OCI-LY3 (cell line): ENCODE measurements around the gene HIVEP3.

ENCODE experiments used
- H2AFZ ChIP-seq: fragments of 200-600, 300-600 bp; shearing (Covaris generic); 2 replicates; pipeline ENCODE4 v1.6.0; 2014; ENCODE audit warnings: antibody characterized with exemption, low read depth, low read length
- H3K27ac ChIP-seq: fragments of 200-600, 300-600 bp; sonication (generic); 2 replicates; pipeline ENCODE4 v1.5.1; 2014; ENCODE audit warnings: mild to moderate bottlenecking, low read length, moderate library complexity, mixed read lengths
- H3K27me3 ChIP-seq: fragments of 200-600, 300-600 bp; sonication (generic); 2 replicates; pipeline ENCODE4 v1.6.1; 2014; ENCODE audit warnings: low read depth, low read length, mixed read lengths
- H3K36me3 ChIP-seq: fragments of 200-600, 300-600 bp; sonication (generic); replicated peaks from 2 replicates; pipeline ENCODE3; 2014; ENCODE audit warnings: low read depth, low read length, mixed read lengths
- H3K4me1 ChIP-seq: fragments of 300-600, 200-600 bp; sonication (generic); 2 replicates; pipeline ENCODE4 v1.6.1; 2014; ENCODE audit warnings: low read length, mixed read lengths
- H3K4me2 ChIP-seq: fragments of 200-600, 300-600 bp; sonication (generic); 2 replicates; pipeline ENCODE4 v1.6.1; 2014; ENCODE audit warnings: low read length, mixed read lengths
- H3K4me3 ChIP-seq: fragments of 300-600, 200-600 bp; sonication (generic); 2 replicates; pipeline ENCODE4 v1.5.1; 2014; ENCODE audit warnings: antibody characterized with exemption, mild to moderate bottlenecking, low read length, moderate library complexity
- H3K79me2 ChIP-seq: fragments of 300-600, 200-600 bp; shearing (Covaris generic); 2 replicates; pipeline ENCODE4 v1.6.1; 2014; ENCODE audit warnings: mild to moderate bottlenecking, low read length, mixed read lengths
- H3K9ac ChIP-seq: fragments of 300-600, 200-600 bp; shearing (Covaris generic); 2 replicates; pipeline ENCODE4 v1.6.0; 2014; ENCODE audit warnings: mild to moderate bottlenecking, low read length, moderate library complexity
- H3K9me3 ChIP-seq: fragments of 200-600, 300-600 bp; shearing (Covaris generic); 2 replicates; pipeline ENCODE4 v1.6.1; 2014; ENCODE audit warnings: low read length, mixed read lengths; ENCODE audit not compliant: insufficient read depth
- H4K20me1 ChIP-seq: fragments of 200-600, 300-600 bp; sonication (generic); 2 replicates; pipeline ENCODE4 v1.6.1; 2016; ENCODE audit warnings: low read length, mixed read lengths; ENCODE audit not compliant: insufficient read depth
- EZH2phosphoT487 ChIP-seq: fragments of 200-600 bp; shearing (Covaris generic); IDR thresholded peaks from 2 replicates; pipeline ENCODE4 v1.6.1; 2018; ENCODE audit warnings: antibody characterized with exemption, mixed run types, low read depth
- TF ChIP-seq, protein P1 (sequence below): fragments of 200-600, 300-600 bp; sonication (generic); IDR thresholded peaks from 2 replicates; pipeline ENCODE4 v1.5.1; 2014; ENCODE audit warnings: antibody characterized with exemption, low read length, low read depth

The HIVEP3 gene

DNA sequence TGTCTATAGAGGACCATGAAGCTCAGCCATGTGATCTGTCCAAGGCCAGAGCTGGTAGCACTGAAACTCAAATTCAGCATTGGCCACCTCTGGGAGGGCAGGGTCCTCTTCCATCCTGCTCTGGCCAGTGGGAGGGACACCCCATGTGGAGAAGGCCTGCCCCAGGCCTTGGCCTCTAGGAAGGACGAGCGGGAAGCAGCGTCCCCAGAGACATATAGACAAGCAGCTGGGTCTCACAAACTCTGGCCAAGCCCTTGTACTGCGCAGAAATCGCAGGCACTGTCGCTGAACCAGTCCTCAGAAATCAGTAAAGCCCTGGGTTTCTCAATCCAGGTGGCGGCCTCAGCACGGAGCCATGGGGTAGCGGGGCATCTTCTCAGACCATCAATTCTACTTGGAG, 180.7 kb downstream of the HIVEP3 start:
- TF ChIP-seq, protein P1, sequence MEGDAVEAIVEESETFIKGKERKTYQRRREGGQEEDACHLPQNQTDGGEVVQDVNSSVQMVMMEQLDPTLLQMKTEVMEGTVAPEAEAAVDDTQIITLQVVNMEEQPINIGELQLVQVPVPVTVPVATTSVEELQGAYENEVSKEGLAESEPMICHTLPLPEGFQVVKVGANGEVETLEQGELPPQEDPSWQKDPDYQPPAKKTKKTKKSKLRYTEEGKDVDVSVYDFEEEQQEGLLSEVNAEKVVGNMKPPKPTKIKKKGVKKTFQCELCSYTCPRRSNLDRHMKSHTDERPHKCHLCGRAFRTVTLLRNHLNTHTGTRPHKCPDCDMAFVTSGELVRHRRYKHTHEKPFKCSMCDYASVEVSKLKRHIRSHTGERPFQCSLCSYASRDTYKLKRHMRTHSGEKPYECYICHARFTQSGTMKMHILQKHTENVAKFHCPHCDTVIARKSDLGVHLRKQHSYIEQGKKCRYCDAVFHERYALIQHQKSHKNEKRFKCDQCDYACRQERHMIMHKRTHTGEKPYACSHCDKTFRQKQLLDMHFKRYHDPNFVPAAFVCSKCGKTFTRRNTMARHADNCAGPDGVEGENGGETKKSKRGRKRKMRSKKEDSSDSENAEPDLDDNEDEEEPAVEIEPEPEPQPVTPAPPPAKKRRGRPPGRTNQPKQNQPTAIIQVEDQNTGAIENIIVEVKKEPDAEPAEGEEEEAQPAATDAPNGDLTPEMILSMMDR = no peak
- Histone ChIP-seq H3K27me3 (no peaks in the 10 kb centered on the region), H3K9me3 (no peaks in the 10 kb centered on the region), H3K4me1 (peaks cover 99% of the 10 kb centered on the region), H3K4me3 (no peak overlapping the region), H3K36me3 (peaks cover 5% of the 10 kb centered on the region), H3K79me2 (peaks cover 32% of the 10 kb centered on the region), H3K27ac (peak overlapping the region; percentile 100), H3K9ac (peak overlapping the region; percentile 97), H4K20me1 (no peaks in the 10 kb centered on the region), H3K4me2 (peak overlapping the region; percentile 83), H2AFZ (no peak overlapping the region)

DNA sequence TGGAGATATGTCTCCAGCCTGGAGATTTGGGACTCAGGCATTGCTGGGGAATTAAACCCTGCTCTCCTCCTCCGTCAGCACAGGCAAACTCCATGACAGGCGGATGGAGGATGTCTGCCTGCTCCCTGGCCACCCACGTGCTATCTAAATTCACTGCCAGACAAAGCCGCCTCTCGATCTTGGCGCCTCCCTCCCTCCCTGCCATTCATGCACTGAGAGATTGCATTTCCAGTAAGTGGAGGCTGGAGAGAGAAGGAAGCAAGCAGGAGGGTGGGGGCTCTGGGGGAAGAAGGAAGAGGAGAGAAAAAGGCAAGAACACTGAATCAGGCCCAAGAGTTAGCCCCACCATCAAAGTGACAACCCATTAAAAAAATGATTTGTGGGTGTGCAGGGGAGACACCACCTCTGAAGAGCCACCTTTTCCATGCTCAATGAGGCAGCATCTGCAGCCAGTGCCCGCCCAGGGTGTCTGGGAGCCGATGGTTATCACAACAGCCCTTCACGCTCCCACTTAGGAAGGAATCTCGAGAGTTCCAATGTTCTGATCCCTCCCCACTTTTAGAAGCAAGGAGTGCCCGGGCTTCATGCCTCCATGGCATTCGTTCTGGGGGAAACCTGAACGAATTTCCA, 183.0 kb downstream of the HIVEP3 start:
- H3K4me1 ChIP-seq = peaks cover 95% of the 10 kb centered on the region

GRCh38 chr1:41735139-41735538, 183.6 kb downstream of the HIVEP3 start:
- Histone ChIP-seq H3K4me1 (peaks cover 95% of the 10 kb centered on the region), H3K27ac (peak overlapping the region; percentile 14; the same call in 1 of the 2 replicates)

More for the DNA sequence above, 183.0 kb downstream of the HIVEP3 start:
- no peak overlapping the region for H3K27ac ChIP-seq
- no peak for TF ChIP-seq EZH2phosphoT487
- TF ChIP-seq, protein P1 = no peak
- H3K36me3 ChIP-seq = peaks cover 13% of the 10 kb centered on the region
- no peak overlapping the region for H3K4me3 ChIP-seq
- no peaks in the 10 kb centered on the region for H3K27me3 ChIP-seq
- no peaks in the 10 kb centered on the region for H3K9me3 ChIP-seq
- H3K9ac ChIP-seq = no peak overlapping the region
- H2AFZ ChIP-seq = no peak overlapping the region
- no peaks in the 10 kb centered on the region for H4K20me1 ChIP-seq
- H3K79me2 ChIP-seq = peaks cover 29% of the 10 kb centered on the region
- no peak overlapping the region for H3K4me2 ChIP-seq

GRCh38 chr1:41734201-41734970, 184.3 kb downstream of the HIVEP3 start:
- H3K27ac ChIP-seq = peak overlapping the region; percentile 14; the same call in 1 of the 2 replicates
- no peak for TF ChIP-seq EZH2phosphoT487
- TF ChIP-seq, protein P1 = no peak
- no peaks in the 10 kb centered on the region for H3K27me3 ChIP-seq
- H2AFZ ChIP-seq = no peak overlapping the region
- H3K9me3 ChIP-seq = no peaks in the 10 kb centered on the region
- H3K36me3 ChIP-seq = peaks cover 13% of the 10 kb centered on the region
- no peak overlapping the region for H3K4me3 ChIP-seq
- no peaks in the 10 kb centered on the region for H4K20me1 ChIP-seq
- peaks cover 95% of the 10 kb centered on the region for H3K4me1 ChIP-seq
- H3K79me2 ChIP-seq = peaks cover 26% of the 10 kb centered on the region
- no peak overlapping the region for H3K4me2 ChIP-seq
- H3K9ac ChIP-seq = no peak overlapping the region

More at GRCh38 chr1:41735139-41735538, 183.6 kb downstream of the HIVEP3 start:
- Histone ChIP-seq H2AFZ (no peak overlapping the region), H3K4me3 (no peak overlapping the region), H3K4me2 (no peak overlapping the region), H3K27me3 (no peaks in the 10 kb centered on the region), H3K9me3 (no peaks in the 10 kb centered on the region), H3K36me3 (peaks cover 13% of the 10 kb centered on the region), H3K79me2 (peaks cover 28% of the 10 kb centered on the region), H4K20me1 (no peaks in the 10 kb centered on the region), H3K9ac (no peak overlapping the region)
- TF ChIP-seq, protein P1 = no peak
- no peak for TF ChIP-seq EZH2phosphoT487
